CD4-positive, alpha-beta T cell treated with Interleukin-6 at 100 ng/mL for 8 hours (primary cell): ENCODE measurements around the gene EQTN.

Source experiments
- DNase-seq: peaks from one replicate; pipeline ENCODE4 v3.0.0-alpha.2; 2020; ENCODE audit warnings: mixed read lengths, low spot score

Gene EQTN

DNA sequence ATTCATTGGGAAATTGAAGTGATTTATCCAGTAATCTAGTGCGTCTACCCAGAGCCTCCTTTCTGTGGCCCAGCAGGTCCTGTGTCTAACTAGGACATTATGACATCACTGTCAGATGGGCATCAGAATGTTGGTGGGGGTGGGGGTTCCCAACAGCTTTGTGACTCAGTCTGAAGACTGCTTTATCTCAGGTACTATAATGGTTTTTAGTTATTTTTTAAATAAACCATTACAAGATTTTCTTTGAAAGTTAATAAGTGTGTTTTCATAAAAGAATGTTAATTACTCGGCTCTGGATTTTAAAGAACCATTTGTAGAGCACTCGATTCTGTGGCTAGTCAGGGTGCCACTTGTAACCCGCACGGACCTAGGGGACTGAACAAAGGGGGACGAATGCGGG lies at the start of gene EQTN:
Gene EQTN (minus strand): TSS at position 101 of the 400 bp plus-strand sequence. CDS start 95 bp downstream, at position 6.
- no peak for DNase-seq

- DNase-seq: no peak
Observed at GRCh38 chr9:27344776-27345175, 47.8 kb upstream of the EQTN start.

- no peak for DNase-seq
Observed at GRCh38 chr9:27341545-27342294, 44.8 kb upstream of the EQTN start.

DNA sequence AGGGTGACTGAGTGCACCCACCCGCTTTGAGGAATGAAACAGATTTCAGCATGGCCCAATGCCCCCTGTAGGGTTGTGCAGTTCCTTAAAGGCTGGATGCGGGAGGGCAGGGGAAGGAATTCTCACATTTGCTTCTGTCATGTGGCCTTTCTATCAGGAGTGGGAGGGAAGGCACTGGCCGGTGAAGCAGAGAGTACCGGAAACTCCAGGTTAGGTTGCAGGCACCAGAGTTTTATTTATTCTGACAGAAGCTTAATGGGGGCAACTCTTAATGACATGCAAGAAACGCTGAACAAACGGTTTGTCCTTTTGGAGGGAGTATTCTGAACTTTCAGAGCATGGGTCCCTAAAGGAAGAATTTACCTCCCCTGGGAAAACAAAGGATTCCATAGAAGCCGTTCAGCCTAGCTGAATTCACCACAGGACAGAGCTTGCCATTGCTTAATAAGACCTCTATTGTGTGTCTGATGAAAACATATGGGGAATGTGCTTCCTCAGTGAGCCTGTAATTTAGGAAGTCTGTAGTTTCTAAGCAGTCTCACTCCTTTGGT lies 44.1 kb upstream of the EQTN start:
- no peak for DNase-seq

- DNase-seq: no peak
Observed at GRCh38 chr9:27340285-27340674, 43.3 kb upstream of the EQTN start.

DNA sequence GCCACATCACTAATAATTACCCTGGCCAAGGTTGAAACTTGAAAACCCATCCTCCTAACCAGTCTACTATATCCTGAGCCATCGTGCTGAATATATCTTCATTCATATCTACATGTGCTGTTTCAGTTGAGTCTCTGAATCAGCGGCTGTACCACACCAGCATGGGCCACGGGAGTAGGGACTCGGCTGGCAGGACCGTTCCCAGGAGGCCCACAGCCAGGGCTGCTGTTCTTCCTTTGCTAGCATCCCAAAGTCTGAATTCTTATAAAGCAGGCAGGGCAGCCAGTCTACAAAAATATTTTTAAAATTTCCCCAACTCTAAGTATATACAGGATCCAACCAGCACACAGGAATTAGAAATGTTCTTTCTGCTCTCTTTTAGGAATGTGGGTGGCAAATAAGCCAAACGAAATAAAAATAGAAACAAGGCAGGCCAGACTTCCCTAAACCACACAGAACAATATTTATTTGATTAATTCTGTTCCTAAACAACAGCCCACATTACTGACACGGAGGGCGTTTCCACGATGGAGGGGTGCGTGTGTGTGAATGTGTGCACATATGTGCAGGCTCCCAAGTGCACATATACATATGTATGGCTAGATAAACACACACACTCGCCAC lies 42.8 kb upstream of the EQTN start:
- no peak for DNase-seq

DNA sequence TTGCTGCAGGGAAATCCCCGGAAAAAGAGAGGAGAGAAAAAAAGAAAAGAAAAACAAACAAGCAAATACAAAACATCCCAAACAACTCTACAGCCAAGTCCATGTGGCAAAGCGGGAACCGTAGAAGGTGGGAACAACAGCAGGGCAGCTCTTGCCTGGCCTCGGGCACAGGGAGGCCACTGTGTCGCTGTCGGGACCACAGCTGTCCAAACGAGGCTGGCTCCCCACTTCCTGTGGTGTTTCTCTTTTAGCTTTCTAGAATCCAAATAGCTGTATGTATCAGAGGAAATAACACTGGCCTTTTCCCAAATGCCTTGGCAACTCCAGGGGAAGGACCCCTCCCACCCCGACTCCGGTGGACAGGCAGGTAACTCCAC lies 41.6 kb upstream of the EQTN start:
- no peak for DNase-seq

DNA sequence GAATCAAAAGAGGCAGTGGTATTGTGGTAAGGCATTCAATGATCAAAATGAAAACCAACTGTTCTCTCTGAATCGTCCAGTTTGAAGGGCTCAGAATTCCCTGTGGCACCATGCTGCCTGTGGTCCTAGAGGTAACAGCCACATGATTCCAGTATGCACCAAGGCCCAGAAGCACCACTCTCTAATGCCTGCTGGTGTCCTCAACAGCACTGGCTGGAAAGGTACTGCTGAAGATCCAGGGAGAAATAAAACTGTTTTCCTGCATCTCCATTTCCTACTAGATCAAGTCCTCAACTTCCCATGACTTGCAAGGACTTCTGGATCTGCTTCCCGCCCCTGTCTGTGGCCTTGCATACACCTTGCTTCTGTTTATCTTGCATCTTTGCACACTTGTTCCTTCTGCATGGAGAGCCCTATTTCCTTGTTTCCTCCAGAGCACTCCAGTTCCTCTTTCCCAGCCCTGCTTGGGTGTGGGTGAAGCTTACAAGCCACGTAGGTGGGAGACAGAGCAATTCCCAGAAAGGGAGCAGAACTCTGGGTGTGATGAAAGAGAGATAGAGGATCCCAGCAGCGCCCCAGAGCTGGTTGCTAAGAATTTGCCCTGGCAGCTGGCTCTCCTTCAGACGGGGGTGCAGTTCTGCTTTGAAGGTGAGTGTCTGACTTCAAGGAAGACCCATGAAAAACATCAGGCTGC lies 41.0 kb upstream of the EQTN start:
- no peak for DNase-seq

DNA sequence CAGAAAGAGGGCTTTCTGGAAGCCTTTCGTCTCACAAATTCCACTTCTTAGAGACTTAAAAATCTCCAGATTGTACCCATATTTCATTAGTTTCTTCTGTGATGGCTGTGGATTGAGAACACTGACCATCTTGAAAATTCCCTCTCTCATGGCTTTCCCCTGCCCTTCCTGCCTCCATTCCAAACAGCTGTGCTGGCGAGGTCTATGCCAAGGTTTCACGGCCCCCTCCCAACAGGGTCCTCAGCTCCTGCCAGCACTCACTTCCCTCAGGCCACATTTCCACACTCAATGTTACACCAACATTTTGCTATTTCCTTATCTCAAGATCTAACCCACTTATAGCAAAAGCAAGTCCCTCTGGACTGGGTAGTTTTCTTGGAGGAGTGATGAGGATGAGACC lies 40.3 kb upstream of the EQTN start:
- DNase-seq: no peak

DNA sequence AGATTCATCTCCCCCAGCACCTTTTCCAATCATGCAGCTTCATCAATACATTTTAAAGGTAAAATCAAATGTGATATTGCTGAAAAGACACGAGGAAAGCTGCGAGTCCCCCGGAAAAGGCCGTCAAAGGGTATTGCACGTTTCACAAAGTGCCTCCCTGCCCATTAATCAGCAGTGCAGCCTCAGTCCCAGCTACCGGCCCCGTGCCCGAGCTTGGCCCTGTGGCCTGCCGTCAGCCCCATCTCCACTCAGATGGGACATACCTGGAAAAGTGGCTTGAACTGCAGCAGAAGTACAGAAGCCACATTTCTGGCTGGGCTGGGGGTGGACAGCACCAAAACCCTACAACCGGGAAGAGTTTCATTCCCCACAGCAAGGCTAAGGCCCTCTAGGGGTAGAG lies 39.9 kb upstream of the EQTN start:
- DNase-seq: no peak

DNA sequence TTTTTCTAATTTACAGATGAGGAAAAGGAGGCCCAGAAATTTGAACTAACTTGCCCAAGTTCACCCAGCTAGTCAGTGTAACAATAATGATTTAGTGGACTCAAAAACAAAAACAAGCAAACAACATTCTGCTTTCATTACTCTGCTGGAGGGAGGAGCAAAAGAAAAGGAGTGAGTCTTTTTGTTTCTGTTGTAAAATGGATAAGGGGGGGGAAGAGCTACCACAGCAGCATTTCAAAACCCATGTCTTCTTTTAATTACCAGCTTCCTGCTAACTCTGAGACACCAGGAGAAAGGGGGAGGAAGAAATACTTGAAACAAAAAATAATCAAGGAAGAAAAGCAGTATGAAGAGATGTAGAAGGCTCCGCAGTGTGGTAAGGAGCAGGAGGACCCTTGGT lies 39.2 kb upstream of the EQTN start:
- no peak for DNase-seq

- no peak for DNase-seq
Observed at GRCh38 chr9:27335075-27335474, 38.1 kb upstream of the EQTN start.

DNA sequence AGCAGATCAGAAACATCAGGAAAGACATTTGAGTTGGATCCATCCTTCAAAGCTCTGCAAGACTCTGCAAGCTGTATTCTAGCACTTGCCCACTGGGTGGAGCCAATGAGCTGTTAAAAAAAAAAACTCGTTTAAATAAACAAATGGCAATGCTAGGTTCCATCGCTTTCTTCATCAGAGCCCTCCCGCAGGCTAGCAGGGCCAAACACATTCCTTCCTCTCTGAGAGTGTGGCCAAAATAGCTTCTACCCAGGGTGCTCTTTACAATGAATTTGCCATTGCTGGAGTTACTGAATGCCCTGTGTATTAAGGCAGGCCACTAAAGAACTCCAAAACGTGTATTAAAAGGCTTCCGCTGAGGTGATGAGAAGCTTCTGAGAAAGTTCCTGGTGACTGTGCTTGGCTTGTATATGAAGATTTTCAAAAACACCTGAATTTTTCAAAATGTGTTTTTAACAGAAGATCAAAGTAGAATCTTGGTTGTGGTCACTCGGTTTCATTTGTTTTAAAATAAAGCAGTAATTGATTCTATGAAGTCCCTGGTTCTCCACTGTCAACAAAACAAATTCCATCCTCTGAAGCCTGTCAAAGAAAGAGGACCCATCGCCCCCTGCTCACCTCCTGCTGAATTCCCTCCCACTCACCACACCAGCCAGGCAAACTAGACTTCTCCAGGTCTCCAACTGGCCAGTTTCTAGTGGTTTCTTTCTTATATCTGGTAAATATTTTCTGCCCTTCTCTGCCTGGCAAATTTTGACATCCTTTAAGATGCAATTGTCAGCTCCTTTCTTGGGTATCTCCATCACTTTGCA lies 36.5 kb upstream of the EQTN start:
- peak; percentile 36 for DNase-seq

DNA sequence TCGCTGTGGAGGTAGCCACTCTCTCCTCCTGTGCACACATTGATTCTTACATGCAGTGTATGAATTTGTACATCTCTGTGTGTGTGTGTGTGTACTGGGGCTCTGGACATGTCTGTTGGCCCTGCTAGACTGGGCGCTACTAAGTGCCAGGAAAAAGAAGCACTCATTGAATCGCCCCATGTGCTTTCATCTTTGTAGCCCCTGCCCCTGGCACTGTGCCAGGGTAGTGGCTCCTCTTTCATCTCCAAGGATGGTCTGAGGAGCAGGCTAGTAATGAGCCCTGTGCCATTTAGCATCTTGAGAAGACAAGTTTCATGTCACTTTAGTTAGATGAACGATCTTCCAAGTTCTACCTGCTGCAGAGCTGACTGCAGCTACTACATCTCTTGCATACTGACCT lies 34.4 kb upstream of the EQTN start:
- DNase-seq: no peak

DNA sequence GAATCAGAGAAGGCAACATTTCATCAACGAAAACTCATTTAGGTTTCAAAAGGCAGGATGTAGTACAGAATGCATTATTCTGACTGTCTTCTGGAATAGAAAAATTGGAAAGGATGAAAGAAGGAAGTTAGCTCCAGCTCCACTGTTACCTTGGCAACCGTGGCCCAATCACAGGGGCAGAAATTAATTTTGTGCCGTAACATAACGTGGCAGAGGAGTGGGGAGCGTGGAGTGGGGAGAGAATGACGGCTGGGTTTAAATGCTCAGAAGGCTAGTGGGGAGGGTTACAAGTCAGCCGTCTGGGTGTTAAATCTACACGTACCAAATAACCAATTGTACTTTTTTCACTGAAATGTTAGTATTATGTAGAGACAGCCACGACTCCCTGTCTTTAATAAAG lies 32.3 kb upstream of the EQTN start:
- DNase-seq: no peak

GRCh38 chr9:27328483-27328882 lies 31.5 kb upstream of the EQTN start:
- DNase-seq: no peak

DNA sequence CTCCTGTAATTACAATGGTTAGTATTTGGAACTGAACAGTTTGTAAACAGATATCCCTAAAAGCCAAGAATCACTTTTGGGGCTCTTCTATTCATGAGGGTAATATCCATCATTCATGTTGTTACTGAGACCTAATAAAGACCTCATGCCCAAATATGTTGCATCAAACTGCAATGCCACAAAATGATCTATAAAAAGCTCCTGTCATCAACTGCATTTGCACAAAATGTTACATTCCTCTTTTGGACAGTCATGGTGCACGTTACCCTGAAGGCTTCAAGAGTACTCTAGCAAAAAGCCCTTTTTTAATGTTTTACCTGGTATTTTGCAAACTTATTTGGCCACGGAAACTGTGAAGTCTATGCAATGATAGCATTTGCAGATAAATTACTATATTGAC lies 14.2 kb upstream of the EQTN start:
- no peak for DNase-seq

- DNase-seq: no peak
Observed at GRCh38 chr9:27310582-27310981, 13.6 kb upstream of the EQTN start.

- no peak for DNase-seq
Observed at GRCh38 chr9:27308691-27309390, 11.9 kb upstream of the EQTN start.

DNA sequence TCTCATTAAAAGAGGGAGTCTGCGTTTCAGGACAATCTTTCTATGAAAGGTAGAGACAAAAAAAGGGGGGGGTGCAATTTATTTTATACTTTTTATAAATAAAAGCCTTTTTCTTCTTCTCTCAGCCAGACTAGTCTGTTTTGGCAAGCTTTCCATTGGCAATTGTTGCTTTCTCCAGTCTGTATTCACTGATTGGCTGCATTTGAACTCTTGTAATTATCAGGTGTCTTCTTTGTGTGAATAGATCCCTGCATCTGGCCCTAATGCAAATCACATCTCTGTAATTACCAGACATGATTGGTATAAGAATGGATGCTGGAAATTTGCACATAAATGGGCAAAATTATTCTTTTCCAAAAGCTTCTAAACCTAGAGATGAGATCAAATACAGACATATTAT lies 7.6 kb upstream of the EQTN start:
- DNase-seq: no peak

DNA sequence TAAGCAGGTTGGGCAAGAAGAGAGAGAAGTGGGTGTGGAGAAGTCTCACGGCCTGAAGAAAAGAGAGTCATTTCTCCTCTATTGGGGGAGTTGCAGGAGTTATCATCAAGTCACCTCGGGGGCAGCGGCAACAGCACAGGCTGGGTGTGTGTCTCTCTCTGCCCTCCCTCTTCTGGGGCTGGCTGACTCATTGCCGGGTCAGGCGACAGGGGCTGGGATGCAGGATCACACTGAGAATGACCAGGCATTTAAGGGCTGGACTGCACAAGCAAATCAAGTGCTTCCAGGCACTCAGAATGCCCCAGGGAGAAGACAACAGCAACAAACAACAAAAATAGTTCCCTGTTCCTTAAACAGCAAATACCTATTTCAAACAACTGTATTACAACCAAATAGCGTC lies 6.3 kb upstream of the EQTN start:
- DNase-seq: no peak

GRCh38 chr9:27293996-27294395 lies 3.0 kb downstream of the EQTN start:
- DNase-seq: no peak
